HG02798 (cell line): ENCODE results near the gene LRP2.

ENCODE experiments used
- ATAC-seq: cut with Tn5 transposase; IDR thresholded peaks from one replicate; pipeline ENCODE4 v1.9.1; 2021; ENCODE audit warnings: mild to moderate bottlenecking; ENCODE audit not compliant: unreplicated experiment, poor library complexity

The LRP2 gene

GRCh38 chr2:169259402-169259801 is 102.9 kb downstream of the LRP2 start:
- ATAC-seq: no peak

GRCh38 chr2:169258045-169258601 is 104.2 kb downstream of the LRP2 start:
- ATAC-seq: no peak

- no peak for ATAC-seq
These were observed 107.6 kb downstream of the LRP2 start for GRCh38 chr2:169254774-169255173.

GRCh38 chr2:169247211-169247610 is 115.1 kb downstream of the LRP2 start:
- no peak for ATAC-seq

GRCh38 chr2:169240405-169240804 is 121.9 kb downstream of the LRP2 start:
- ATAC-seq: no peak

- ATAC-seq: no peak
These were observed 124.4 kb downstream of the LRP2 start for GRCh38 chr2:169237939-169238338.

GRCh38 chr2:169237286-169237685 is 125.0 kb downstream of the LRP2 start:
- ATAC-seq: no peak

GRCh38 chr2:169232551-169233154 is 129.7 kb downstream of the LRP2 start:
- no peak for ATAC-seq

- ATAC-seq: no peak
These were observed 132.1 kb downstream of the LRP2 start for GRCh38 chr2:169230204-169230603.

GRCh38 chr2:169229590-169229989 is 132.7 kb downstream of the LRP2 start:
- ATAC-seq: no peak

- ATAC-seq: no peak
These were observed 136.4 kb downstream of the LRP2 start for GRCh38 chr2:169225906-169226305.

GRCh38 chr2:169225233-169225750 is 137.0 kb downstream of the LRP2 start:
- no peak for ATAC-seq

GRCh38 chr2:169222665-169223064 is 139.7 kb downstream of the LRP2 start:
- no peak for ATAC-seq

- no peak for ATAC-seq
These were observed 140.5 kb downstream of the LRP2 start for GRCh38 chr2:169221745-169222369.

- ATAC-seq: no peak
These were observed 151.4 kb downstream of the LRP2 start for GRCh38 chr2:169210917-169211316.

- ATAC-seq: no peak
These were observed 154.3 kb downstream of the LRP2 start for GRCh38 chr2:169208026-169208425.

GRCh38 chr2:169205176-169205575 is 157.2 kb downstream of the LRP2 start:
- no peak for ATAC-seq

GRCh38 chr2:169203952-169204351 is 158.4 kb downstream of the LRP2 start:
- no peak for ATAC-seq

GRCh38 chr2:169200756-169201155 is 161.6 kb downstream of the LRP2 start:
- no peak for ATAC-seq

GRCh38 chr2:169193618-169194017 is 168.7 kb downstream of the LRP2 start:
- no peak for ATAC-seq

GRCh38 chr2:169190197-169190775 is 172.0 kb downstream of the LRP2 start:
- no peak for ATAC-seq
